Muscle of arm (tissue), 12 donors: ENCODE measurements around the gene APBA2. TPM values are rescaled to one million over a fixed set of nuclear protein-coding genes. Genes with fewer than 3 reads are reported as not detected.

Experiments used
- DNase-seq: peaks from one replicate; pipeline ENCODE4 v3.0.0-alpha.2; 2013
- polyA plus RNA-seq, 12 donors: library from polyadenylated mRNA; unstranded; fragments of 120-200 nt; gene quantifications; one replicate each; pipeline ENCODE4 v1.2.1, GENCODE V29; 2013; ENCODE audit not compliant: insufficient read length in 12 of 12

APBA2 gene
- polyA plus RNA-seq, 12 donors: 2.9 to 19.6 (median 5.2) TPM; not detected in 1

- DNase-seq: no peak
Measured at GRCh38 chr15:29086891-29087290, 201.1 kb downstream of the APBA2 start.

- DNase-seq: no peak
Measured at GRCh38 chr15:29087521-29088285, 201.9 kb downstream of the APBA2 start.

- DNase-seq: no peak
Measured at GRCh38 chr15:29088666-29089065, 202.9 kb downstream of the APBA2 start.

GRCh38 chr15:29089731-29090616 is 204.2 kb downstream of the APBA2 start:
- peak; percentile 21 for DNase-seq

GRCh38 chr15:29090617-29091466 is 205.1 kb downstream of the APBA2 start:
- DNase-seq: no peak

GRCh38 chr15:29091666-29092065 is 205.9 kb downstream of the APBA2 start:
- no peak for DNase-seq

- DNase-seq: no peak
Measured at GRCh38 chr15:29092376-29093064, 206.7 kb downstream of the APBA2 start.

GRCh38 chr15:29093065-29093435 is 207.3 kb downstream of the APBA2 start:
- no peak for DNase-seq

- no peak for DNase-seq
Measured at GRCh38 chr15:29093696-29094343, 208.0 kb downstream of the APBA2 start.

GRCh38 chr15:29094711-29095110 is 208.9 kb downstream of the APBA2 start:
- no peak for DNase-seq

GRCh38 chr15:29095746-29096145 is 210.0 kb downstream of the APBA2 start:
- no peak for DNase-seq

- no peak for DNase-seq
Measured at GRCh38 chr15:29097168-29097567, 211.4 kb downstream of the APBA2 start.

- DNase-seq: no peak
Measured at GRCh38 chr15:29097971-29098370, 212.2 kb downstream of the APBA2 start.

- no peak for DNase-seq
Measured at GRCh38 chr15:29098652-29099051, 212.9 kb downstream of the APBA2 start.

GRCh38 chr15:29099131-29099880 is 213.5 kb downstream of the APBA2 start:
- no peak for DNase-seq

GRCh38 chr15:29100486-29101000 is 214.8 kb downstream of the APBA2 start:
- no peak for DNase-seq

GRCh38 chr15:29101491-29101890 is 215.7 kb downstream of the APBA2 start:
- no peak for DNase-seq

GRCh38 chr15:29102173-29102794 is 216.5 kb downstream of the APBA2 start:
- DNase-seq: peak; percentile 18
